GM19023 (cell line): ENCODE results near the gene SUGCT.
"Not testable (repeated sequence)": the region's sequence is repeated elsewhere in the genome, so short reads cannot be mapped to it uniquely, and the experiment has no call there.

Experiments used
- ATAC-seq: cut with Tn5 transposase; IDR thresholded peaks from one replicate; pipeline ENCODE4 v1.9.1; 2021; ENCODE audit warnings: mild to moderate bottlenecking, moderate library complexity; ENCODE audit not compliant: unreplicated experiment

The SUGCT gene

DNA sequence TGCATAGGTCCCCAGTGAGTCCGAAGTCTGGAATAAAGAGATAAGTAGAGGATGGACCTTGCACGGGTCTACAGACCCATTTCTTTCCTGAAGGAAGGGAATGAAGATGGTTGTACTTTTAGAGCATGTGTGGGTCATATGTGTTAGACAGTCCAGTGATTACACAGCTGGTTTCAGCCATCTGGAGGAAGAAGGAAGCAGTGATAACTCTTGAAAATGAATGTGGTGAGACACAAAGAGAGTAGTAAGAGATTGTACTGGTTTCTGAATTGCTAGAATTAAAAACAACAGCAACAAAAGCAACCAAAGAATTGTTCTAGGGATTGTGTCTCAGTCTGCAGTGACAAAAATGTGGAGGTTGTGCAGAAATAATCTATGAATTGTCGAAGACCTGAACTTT, 258.9 kb downstream of the SUGCT start:
- ATAC-seq = no peak

DNA sequence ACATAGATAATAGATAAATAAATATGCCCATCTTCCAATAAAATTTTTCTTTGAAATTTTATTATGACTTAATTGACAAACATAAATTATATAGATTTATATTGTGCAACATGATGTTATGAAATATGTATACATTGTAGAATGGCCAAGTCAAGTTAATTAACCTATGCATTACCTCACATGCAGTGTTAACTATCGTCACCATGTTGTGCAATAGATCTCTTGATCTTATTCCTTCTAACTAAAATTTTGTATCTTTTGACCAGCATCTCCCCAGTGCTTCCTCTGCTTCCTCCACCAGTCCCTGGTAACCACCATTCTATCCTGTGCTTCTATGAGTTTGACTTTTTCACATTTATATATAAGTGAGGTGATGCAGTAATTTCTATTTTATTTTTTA, 259.6 kb downstream of the SUGCT start:
- ATAC-seq = no peak

DNA sequence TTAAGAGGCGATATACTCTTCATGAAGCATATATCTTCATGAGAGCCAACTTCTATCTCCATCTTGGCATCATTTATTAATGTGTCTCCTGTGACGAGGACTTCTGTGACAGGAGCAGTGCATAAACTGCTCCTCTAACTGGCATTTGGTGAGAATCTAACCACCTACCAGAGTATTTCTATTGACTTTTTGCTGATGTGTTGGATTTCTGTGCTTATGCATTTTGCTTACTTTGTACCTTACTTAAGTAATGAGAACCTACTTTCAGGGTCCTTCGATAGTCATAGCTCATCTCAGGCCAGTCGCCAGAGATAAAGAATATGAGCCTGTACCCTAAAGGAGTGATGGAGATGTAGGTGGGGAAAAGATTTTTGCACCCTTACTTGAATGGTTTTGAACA, 265.7 kb downstream of the SUGCT start:
- ATAC-seq = no peak

DNA sequence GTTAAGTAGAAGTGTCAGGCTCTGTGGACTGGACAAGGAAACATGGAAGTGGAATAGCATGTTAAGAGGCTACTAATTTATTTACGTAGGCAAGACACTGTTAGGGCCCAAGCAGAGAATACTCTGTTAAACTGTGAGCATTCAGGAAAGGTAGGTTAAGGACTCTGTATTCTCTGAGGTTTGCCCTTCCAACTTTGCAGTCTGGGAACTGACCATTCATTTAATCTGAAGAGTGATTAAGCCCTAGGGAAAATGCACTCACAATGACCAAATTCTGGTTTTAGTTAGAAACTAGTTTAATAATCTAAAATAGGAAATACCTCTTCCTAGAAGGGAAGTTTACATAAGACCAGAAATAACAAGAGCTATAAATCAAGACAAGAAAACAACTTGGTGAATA, 266.6 kb downstream of the SUGCT start:
- ATAC-seq = no peak

DNA sequence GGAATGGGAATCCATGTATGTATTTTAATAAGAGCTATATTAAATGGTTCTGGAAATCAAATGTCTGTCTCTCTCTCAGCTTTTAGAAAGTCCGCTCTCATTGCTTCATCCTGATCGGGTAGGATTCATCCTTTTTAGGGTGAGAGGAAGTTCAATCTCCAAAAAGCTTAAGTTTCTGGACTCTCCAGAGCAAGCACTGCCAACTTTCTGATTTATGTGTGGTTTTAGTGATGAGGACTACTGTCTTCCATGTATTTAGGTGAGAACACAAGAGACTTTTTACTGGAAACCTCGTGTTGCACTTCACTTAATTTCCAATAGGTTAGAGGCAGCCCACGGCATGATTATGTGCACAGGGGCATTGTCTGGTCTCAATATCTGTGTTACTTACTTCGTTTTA, 267.9 kb downstream of the SUGCT start:
- no peak for ATAC-seq

DNA sequence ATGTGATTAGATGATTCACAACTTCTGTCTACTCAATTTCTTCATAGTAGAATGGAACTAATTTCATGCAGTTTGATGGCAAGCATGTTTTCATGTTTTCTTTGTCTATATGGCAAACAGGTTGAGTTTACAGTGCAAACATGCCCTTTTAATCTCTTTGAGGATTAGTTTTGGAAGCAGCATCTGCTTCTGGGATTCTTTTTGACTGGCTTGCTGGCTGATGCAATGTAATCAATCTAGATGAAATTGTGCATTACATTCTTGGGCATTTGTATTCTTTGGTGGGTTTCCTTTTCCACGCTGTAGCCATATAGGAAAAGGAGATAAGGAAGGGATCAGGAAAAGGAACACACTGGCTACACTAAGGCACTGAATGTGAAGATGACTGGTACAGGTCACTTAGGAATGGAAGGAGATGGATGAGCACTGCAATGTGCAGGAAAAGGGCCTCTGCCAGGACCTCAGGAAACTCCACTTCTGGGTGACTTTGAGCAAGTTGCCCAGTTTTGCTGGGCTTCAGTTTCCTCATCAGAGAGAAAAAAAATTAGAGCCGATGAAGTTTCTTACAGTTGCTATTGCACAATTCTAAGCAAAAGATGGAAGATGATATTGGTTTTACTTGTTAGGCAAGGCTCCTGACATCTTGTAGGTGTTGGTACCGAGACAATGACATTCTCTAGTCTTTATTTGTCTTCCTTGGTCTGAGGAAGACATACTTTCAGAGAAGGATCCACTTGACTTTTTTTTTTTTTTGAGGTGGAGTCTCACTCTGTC, 269.1 kb downstream of the SUGCT start:
- ATAC-seq = no peak

DNA sequence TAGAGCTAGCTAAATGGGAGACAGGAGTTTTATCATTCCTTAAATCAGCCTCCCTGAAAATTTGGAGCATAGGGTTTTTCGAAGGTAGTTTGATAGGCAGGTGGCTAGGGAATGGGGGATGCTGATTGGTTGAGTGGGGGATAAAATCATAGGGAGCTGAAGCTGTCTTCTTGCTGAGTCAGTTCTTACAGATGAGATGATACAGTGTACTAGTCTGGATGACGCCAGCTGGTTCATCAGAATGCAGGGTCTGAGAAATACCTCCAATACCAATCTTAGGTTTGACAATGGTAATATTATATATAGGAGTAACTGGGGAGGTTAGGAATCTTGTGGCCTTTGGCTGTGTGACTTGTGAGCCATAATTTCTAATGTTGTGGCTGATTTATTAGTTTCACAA, 271.2 kb downstream of the SUGCT start:
- no peak for ATAC-seq

DNA sequence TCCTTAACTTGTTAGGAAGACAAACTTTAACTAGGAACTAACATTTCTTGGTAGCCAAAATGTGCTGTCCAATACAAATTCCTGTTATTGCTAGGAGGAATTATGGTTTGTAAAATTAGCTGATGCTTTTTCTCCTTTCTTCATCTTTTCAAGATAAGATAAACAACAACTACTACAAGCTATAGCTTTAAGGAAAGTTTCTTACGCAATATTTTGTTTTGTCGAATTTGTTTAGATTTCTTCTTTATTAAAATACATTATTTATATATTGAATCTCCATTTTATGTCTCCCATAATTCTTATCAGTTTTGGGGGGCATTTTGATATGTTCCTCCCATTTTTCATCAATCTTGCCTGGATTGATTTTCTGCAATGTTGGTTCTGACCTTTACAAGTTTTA, 277.5 kb downstream of the SUGCT start:
- no peak for ATAC-seq

DNA sequence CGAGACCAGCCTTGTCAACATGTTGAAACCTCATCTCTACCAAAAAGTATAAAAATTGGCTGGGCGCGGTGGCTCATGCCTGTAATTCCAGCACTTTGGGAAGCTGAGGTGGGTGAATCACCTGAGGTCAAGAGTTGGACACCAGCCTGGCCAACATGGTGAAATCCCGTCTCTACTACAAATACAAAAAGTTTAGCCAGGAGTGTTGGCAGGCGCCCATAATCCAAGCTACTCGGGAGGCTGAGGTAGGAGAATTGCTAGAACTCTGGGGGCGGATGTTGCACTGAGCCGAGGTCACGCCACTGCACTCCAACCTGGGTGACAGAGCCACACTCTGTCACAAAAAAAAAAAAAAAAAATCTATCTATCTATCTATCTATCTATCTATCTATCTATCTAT, 279.9 kb downstream of the SUGCT start:
- ATAC-seq = not testable (repeated sequence)

DNA sequence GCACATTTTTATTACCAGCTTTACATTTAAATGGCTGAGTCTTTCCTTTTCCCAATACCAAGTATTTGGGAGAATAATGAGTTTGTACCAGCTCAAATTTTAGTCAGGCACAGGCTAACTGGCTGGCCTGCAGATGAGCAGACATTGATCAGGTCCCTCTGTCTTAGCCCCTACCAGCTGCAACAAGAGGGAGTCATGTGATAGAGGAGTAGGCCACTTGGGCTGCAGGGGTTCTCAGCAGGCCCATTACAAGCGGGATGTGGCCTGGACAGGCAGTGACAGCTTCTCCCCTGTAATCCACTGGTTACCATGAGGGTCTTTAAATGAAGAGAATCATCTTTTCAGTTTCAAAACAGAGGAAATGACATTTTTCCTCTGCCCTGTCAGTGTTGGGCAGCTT, 283.6 kb downstream of the SUGCT start:
- ATAC-seq = no peak

DNA sequence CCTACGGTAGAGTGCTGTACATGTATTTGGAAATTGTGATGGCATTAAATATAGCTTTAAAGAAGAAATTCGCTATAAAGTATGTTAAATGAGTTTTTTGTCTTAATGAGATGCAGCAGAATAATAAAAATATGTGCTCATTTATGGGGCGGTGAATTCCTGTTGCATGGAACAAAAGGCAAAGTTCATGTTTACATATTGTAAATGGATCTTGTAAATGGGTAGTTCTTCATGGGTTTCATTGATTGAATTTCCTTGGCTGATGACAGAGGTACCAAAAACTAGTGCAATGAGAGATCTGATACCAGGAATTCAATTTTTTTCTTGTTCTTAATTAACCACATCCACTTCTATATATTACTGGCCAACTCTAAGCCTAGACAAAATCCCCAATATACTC, 284.2 kb downstream of the SUGCT start:
- ATAC-seq = no peak

DNA sequence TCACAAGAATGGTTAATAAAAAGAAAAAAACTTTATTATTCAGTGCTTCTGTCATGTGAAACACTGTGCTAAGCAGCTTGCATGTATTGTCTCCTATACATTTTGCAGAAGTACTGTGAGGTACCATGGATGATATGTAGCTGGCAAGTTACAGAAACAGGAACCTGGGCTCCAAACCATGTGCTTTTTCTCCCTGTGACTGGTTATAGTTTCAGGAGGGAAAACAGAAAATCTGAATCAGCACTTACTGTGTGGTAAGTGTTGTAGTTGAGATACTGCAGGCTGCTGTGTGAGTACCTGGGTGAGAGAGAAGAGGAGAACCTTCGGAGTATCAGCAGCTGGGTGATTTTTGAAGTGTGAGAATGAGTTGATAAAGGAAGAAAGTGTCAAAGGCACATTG, 285.0 kb downstream of the SUGCT start:
- no peak for ATAC-seq

DNA sequence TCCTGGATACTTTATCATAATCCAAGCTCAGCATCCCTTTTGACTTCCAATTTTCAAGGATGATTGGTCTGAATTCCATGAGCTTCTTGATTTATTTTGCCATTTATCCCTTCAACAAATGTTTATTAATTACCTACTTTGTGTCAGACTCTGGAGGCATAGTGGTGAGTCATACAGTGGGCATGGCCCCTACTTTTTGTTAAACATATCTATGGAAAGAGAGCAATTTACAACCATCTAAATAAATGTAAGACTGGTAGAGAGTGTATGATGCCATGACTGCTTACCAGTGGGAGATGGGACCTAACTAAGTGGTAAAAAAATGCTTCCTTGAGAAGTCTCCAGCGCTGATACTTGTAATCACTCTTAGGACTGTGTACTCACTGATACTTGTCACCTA, 286.6 kb downstream of the SUGCT start:
- no peak for ATAC-seq

DNA sequence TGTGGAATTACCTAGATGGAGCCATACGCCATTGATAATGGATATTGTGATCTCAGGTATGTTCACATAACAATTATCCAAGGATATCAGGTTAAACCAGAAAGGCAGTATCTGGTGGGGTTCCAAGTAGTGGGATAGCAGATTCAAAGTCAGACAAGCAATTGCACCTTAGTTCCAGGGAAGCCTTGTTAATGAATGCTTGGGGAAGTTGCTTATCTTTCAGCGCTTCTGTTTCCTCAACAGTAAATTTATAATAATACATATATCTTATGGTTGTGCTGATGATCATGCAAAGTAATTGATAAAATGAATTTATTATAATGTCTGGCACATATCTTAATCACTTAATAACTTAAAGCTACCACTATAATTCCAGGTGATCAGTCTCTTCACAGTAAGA, 290.9 kb downstream of the SUGCT start:
- no peak for ATAC-seq

DNA sequence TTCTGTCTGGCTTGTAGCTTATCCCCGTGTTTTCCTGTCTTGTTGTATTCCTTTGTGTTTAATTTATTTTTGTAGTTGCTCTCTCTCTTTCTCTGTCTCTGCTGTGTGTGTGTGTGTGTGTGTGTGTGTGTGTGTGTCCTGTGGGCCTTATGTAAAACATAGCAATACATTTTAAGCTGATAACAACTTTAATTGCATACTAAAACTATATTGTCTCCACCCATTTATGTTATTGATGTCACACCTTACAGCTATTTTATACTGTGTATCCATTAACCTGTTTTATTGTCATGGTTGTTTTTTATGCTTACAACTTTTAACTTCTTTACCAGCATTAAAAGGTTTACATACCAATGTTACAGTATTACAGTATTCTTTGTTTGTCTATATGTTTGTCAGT, 293.6 kb downstream of the SUGCT start:
- no peak for ATAC-seq

DNA sequence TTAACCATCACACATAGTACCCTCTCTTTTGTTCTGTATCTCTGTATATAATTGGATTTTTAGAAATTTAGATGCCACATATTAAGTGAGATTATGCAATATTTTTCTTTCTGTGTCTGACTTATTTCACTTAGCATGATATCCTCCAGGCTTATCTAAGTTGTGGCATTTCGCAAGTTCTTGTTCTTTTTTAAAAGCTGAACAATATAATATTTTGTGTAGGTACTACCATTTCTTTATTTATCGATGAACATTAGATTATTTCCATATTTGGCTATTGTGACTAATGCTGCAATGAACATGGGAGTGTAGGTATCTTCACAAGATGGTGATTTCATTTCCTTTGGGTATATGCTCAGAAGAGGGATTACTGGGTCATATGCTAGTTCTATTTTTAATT, 295.0 kb downstream of the SUGCT start:
- ATAC-seq = no peak

DNA sequence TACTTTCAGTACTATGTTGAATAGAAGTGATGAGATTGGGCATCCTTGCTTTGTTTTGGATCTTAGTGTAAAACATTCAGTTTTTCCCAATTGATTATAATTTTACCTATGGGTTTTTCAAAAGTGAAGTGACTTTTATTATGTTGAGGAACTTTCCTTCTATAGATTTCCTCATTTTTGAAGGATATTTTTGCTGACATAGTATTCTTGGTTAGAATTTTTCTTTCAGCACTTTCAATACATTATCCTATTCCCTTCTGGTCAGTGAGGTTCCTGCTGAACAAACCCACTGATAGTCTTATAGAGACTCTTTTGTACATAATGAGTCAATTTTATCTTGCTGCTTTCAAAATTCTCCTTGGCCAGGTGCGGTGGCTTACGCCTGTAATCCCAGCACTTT, 297.2 kb downstream of the SUGCT start:
- no peak for ATAC-seq

DNA sequence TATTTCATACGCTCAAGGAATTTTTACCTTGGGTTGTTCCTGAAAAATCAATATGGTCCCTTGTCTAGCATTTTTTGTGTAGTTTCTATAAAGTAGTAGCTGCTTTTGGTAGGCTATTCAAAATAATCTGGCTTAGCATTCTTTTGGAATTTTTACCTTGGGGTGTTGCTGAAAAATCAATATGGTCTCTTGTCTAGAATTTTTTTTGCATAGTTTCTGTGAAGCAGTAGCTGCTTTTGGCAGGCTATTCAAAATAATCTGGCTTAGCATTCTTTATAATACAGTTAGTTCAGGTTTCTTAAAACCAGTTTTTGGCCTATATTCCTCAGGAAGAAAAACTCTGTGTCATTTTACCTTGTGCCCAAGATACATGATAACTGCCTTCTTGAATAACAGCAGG, 301.9 kb downstream of the SUGCT start:
- no peak for ATAC-seq

DNA sequence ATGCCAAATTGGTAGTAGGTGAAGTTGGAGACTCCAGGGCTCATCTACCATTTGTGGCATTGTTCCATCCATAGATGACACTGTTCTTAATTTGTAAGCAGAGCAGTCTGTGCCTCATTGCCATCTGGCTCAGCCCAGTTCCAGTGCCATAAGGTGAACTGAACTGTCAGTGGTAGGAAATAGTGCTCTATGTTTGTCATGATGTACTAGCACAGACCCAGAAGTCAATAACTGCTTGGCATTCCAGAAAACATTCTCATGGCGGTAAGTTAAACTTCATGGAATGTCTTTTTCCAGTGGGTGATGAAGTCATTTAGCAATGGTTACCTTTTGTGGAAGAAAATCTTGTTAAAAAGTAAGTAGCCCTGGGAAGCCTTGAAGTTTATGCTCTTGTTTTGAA, 302.7 kb downstream of the SUGCT start:
- no peak for ATAC-seq

DNA sequence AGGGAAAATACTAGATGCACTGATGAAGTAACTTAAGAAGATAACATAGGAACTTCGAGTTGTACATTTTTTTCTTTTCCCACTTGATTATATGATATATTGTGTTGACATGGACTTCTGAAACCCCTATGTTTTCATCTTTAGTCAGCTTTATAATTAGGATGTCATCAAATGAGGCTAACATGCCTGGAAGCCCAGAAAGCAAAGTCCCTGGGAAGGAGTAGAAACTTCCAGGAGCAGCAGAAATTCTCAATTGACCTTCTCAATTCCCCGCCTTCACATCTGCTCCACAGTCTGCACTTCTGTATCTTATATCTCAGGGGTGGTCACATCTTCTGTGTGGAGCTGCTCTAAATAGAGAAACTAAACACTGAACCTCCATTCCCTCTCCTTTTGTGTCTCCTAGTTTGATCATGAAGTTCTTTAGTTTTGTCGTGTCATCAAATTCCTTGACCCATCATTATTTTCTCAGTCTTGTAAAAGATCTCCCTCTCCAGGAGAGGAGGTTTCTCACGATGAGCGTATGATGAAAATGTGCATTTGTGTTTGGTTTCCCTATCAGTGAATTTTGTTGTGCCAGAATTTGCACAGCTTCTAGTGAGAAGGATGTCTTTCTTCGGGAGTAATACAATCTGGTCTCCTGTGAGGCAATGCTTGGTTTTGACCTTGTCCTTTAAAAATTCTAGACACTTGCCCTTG, 303.3 kb downstream of the SUGCT start:
- ATAC-seq = no peak

DNA sequence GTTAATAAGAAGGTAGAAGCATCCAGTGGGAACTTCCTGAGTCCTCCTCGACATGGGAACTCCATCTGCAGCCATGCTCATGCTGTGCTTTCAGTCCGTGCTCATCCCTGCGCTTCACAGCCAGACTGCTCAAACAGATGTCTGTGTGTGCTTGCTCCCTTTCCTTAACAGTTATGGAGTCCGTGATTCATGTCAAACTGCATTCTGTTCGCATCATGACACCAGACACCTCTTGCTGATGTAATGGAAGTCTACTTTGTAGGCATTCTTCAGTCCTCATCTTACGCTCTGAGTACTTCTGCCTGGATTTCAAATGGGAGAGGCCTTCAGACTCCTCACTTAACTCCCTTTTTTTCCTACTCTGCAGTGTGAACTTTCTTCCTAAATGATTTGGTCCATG, 304.9 kb downstream of the SUGCT start:
- ATAC-seq = no peak

DNA sequence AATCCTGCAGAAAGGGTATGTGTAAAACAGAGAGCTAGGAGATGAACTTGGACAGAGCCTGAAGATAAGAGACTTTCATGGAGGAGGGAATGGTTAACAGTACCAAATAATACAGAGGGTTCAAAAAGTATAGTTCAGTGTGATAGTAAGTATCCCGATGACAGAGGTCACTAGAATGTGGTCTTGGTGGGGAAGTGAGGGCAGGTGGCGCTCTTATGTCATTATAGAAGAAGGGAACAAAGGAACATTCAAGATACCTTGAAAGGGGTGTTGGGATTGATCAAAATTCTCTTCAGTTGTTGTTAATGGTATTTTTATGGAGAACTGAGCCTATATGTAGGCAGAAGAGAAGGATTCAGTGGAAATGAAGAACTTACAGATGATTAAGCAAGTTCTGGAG, 312.5 kb downstream of the SUGCT start:
- ATAC-seq = no peak

DNA sequence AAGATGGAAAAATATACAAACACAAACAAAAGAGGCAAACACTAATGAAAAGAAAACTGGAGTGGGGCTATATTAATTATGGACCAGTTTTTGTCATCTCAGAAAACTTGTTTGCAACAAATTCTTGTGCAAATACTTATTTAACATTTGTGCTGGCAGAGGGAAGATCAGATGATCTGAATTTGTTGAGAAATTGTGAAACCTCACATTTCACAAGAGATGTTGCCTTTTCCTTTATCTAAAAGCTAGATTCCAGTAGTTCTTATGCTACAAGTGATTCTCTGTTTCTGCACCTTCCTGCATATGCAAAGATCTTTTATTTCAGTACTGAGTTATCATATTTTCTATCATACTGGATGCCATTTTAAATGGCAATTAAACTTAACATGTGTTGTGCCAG, 320.7 kb downstream of the SUGCT start:
- no peak for ATAC-seq
